Sigmoid colon (tissue), 7 donors: Measurements from ENCODE around the gene CNKSR1. TPM values are rescaled to one million over a fixed set of nuclear protein-coding genes. Genes with fewer than 3 reads are reported as not detected.

Experiments used
- DNase-seq: peaks from one replicate; pipeline ENCODE4 v3.0.0-alpha.2; 2019
- H3K27ac ChIP-seq, 4 donors: fragments of 200-600 bp; sonication (generic); one replicate each; pipeline ENCODE4 v1.5.1; 2016 to 2019; ENCODE audit warnings: mild to moderate bottlenecking in 1 of 4
- H3K27me3 ChIP-seq, 3 donors: fragments of 200-600 bp; sonication (generic); one replicate each; pipeline ENCODE4 v1.5.1; 2019; ENCODE audit warnings: mild to moderate bottlenecking in 1 of 3
- H3K36me3 ChIP-seq, 4 donors: fragments of 200-600 bp; sonication (generic); one replicate each; pipeline ENCODE4 v1.5.1; 2016 to 2019
- H3K4me1 ChIP-seq, 4 donors: fragments of 200-600 bp; sonication (generic); one replicate each; pipeline ENCODE4 v1.5.1; 2017 to 2019
- H3K4me3 ChIP-seq, 4 donors: fragments of 200-600 bp; sonication (generic); one replicate each; pipeline ENCODE4 v1.5.1; 2017 to 2019; ENCODE audit warnings: mild to moderate bottlenecking in 2 of 4, moderate library complexity in 1 of 4
- H3K9me3 ChIP-seq, 4 donors: fragments of 200-600 bp in 3 of 4; sonication (generic) in 3 of 4; one replicate each; pipeline versions ENCODE4 v1.5.1 to v1.6.1; 2013 to 2019
- CTCF ChIP-seq, 4 experiments: fragments of 450-650 bp in 3 of 4; fragments of 200-600 bp in 1 of 4; IDR thresholded peaks; one replicate each; pipeline ENCODE4 v1.5.1; 2016 to 2019; ENCODE audit warnings: antibody characterized with exemption in 4 of 4, mild to moderate bottlenecking in 3 of 4, moderate library complexity in 2 of 4
- EP300 ChIP-seq, 4 donors: sonication (generic); formaldehyde crosslinking; IDR thresholded peaks; one replicate each; pipeline ENCODE4 v1.6.1; 2017; ENCODE audit warnings: antibody characterized with exemption in 4 of 4
- POLR2A ChIP-seq, 2 donors: fragments of 450-650 bp; IDR thresholded peaks; one replicate each; pipeline ENCODE4 v1.6.1; 2016; ENCODE audit warnings: antibody characterized with exemption in 2 of 2, mild to moderate bottlenecking in 2 of 2, moderate library complexity in 2 of 2
- POLR2AphosphoS5 ChIP-seq, 4 donors: sonication (generic); formaldehyde crosslinking; IDR thresholded peaks; one replicate each; pipeline ENCODE4 v1.6.1; 2017; ENCODE audit warnings: antibody characterized with exemption in 4 of 4
- WGBS, 2 donors: extraction: QIAGEN DNeasy Blood & Tissue Kit; methylation state at CpG; one replicate each; pipeline ENCODE4 v1.1.7; 2013; 5-methylcytosine and 5-hydroxymethylcytosine counted together
- intact Hi-C: fragments of 100-400 bp; cut with DNase I; formaldehyde crosslinking; loops from one replicate; pipeline ENCODE4 v1.15.1; 2023
- polyA plus RNA-seq, 3 donors: library from polyadenylated mRNA; stranded (reverse); fragments of 200-250 nt; gene quantifications; one replicate each; pipeline ENCODE4 v1.2.3, GENCODE V29; 2013
- total RNA-seq, 4 donors: library from RNA; depleted of rRNA; stranded (reverse); fragments of >200 nt; gene quantifications; one replicate each; pipeline ENCODE4 v1.1.0, GENCODE V29; 2016
- donor health status: healthy with polysubstance abuse.
- donor health status: Bipolar disorder and iron deficiency.
- donor health status: healthy.

CNKSR1 gene
- total and polyA plus RNA-seq, 7 donors: 0.82 to 29.0 (median 9.3) TPM; not detected in 1

GRCh38 chr1:26189331-26189730 lies 12.0 kb downstream of the CNKSR1 start:
- H3K36me3 ChIP-seq: no peaks in the 10 kb centered on the region
- intact Hi-C loops: no loop called here
- H3K9me3 ChIP-seq: no peaks in the 10 kb centered on the region
- 80 to 81% methylated on average over 6 of the region's 6 CpGs for WGBS, 2 donors
- H3K27ac ChIP-seq: no peak overlapping the region
- H3K27me3 ChIP-seq: no peaks in the 10 kb centered on the region
- TF ChIP-seq CTCF (IDR thresholded peaks at IDR 0.05): no peak
- no peak for TF ChIP-seq POLR2A (IDR thresholded peaks at IDR 0.05)
- no peak for TF ChIP-seq EP300 (IDR thresholded peaks at IDR 0.05)
- TF ChIP-seq POLR2AphosphoS5 (IDR thresholded peaks at IDR 0.05): no peak
- no peaks in the 10 kb centered on the region for H3K4me1 ChIP-seq
- DNase-seq: no peak
- no peak overlapping the region for H3K4me3 ChIP-seq

GRCh38 chr1:26189751-26190275 lies 12.5 kb downstream of the CNKSR1 start:
- 84 to 88% methylated on average over 7 of the region's 7 CpGs for WGBS, 2 donors
- H3K27me3 ChIP-seq: no peaks in the 10 kb centered on the region
- intact Hi-C loops: no loop called here
- H3K27ac ChIP-seq: no peak overlapping the region
- no peaks in the 10 kb centered on the region for H3K4me1 ChIP-seq
- TF ChIP-seq EP300 (IDR thresholded peaks at IDR 0.05): no peak
- TF ChIP-seq POLR2A (IDR thresholded peaks at IDR 0.05): no peak
- no peak for TF ChIP-seq CTCF (IDR thresholded peaks at IDR 0.05)
- no peak for TF ChIP-seq POLR2AphosphoS5 (IDR thresholded peaks at IDR 0.05)
- no peaks in the 10 kb centered on the region for H3K9me3 ChIP-seq
- H3K36me3 ChIP-seq: no peaks in the 10 kb centered on the region
- DNase-seq: no peak
- H3K4me3 ChIP-seq: no peak overlapping the region

- Histone ChIP-seq H3K4me3 (no peak within 1 kb of the TSS), H3K9me3 (no peaks in the 10 kb centered on the region), H3K4me1 (no peaks in the 10 kb centered on the region), H3K36me3 (no peaks in the 10 kb centered on the region), H3K27me3 (no peaks in the 10 kb centered on the region), H3K27ac (no peak within 1 kb of the TSS)
- TF ChIP-seq EP300 (IDR thresholded peaks at IDR 0.05) (no peak), CTCF (IDR thresholded peaks at IDR 0.05) (no peak), POLR2A (IDR thresholded peaks at IDR 0.05) (no peak), POLR2AphosphoS5 (IDR thresholded peaks at IDR 0.05) (no peak)
- intact Hi-C loops: no loop called here
- no peak for DNase-seq
- 62 to 64% methylated on average over 16 of the region's 16 CpGs for WGBS, 2 donors
Measured at GRCh38 chr1:26190373-26190987, 13.2 kb downstream of the CNKSR1 start, which contains the start of gene CATSPER4. Gene CATSPER4, plus strand, starts transcription at chr1:26190602. Its CDS starts 26 bp downstream, at chr1:26190628.

- Histone ChIP-seq H3K27me3 (no peaks in the 10 kb centered on the region), H3K4me3 (no peak overlapping the region), H3K27ac (no peak overlapping the region), H3K4me1 (no peaks in the 10 kb centered on the region), H3K9me3 (no peaks in the 10 kb centered on the region), H3K36me3 (no peaks in the 10 kb centered on the region)
- intact Hi-C loops: no loop called here
- WGBS, 2 donors: 38 to 65% methylated on average over 3 of the region's 3 CpGs
- no peak for DNase-seq
- TF ChIP-seq CTCF (IDR thresholded peaks at IDR 0.05) (no peak), EP300 (IDR thresholded peaks at IDR 0.05) (no peak), POLR2AphosphoS5 (IDR thresholded peaks at IDR 0.05) (no peak), POLR2A (IDR thresholded peaks at IDR 0.05) (no peak)
Measured at GRCh38 chr1:26191739-26192138, 14.4 kb downstream of the CNKSR1 start.
